Measurements from ENCODE around the gene CCNT1.
A peak's percentile ranks its signal among the peaks of the same experiment; 100 is the strongest.

Gene CCNT1

GRCh38 chr12:48716493-48717251 is at the start of gene CCNT1:
TSS of gene CCNT1 (minus strand) at chr12:48716707. CDS start at chr12:48716675, 32 bp downstream.
- peak within 1 kb of the TSS; percentile 96 for H3K27ac ChIP-seq
- peak; percentile 26; the same call in 1 of the 2 replicates for TF ChIP-seq CTCF (conservative IDR thresholded peaks at IDR 0.05)

- TF ChIP-seq CTCF (conservative IDR thresholded peaks at IDR 0.05): no peak
- H3K27ac ChIP-seq: no peak overlapping the region
Observed at GRCh38 chr12:48765753-48766162, 49.3 kb upstream of the CCNT1 start.

- no peak overlapping the region for H3K27ac ChIP-seq
- no peak for TF ChIP-seq CTCF (conservative IDR thresholded peaks at IDR 0.05)
Observed at GRCh38 chr12:48764521-48764920, 48.0 kb upstream of the CCNT1 start.

- no peak for TF ChIP-seq CTCF (conservative IDR thresholded peaks at IDR 0.05)
- no peak overlapping the region for H3K27ac ChIP-seq
Observed at GRCh38 chr12:48758737-48759136, 42.2 kb upstream of the CCNT1 start.

- TF ChIP-seq CTCF (conservative IDR thresholded peaks at IDR 0.05): no peak
- no peak overlapping the region for H3K27ac ChIP-seq
Observed at GRCh38 chr12:48758186-48758585, 41.7 kb upstream of the CCNT1 start.

- H3K27ac ChIP-seq: no peak overlapping the region
- TF ChIP-seq CTCF (conservative IDR thresholded peaks at IDR 0.05): no peak
Observed at GRCh38 chr12:48750769-48751356, 34.4 kb upstream of the CCNT1 start.

- H3K27ac ChIP-seq: no peak overlapping the region
- no peak for TF ChIP-seq CTCF (conservative IDR thresholded peaks at IDR 0.05)
Observed at GRCh38 chr12:48750215-48750614, 33.7 kb upstream of the CCNT1 start.
